Endodermal cell (in vitro differentiated cells): Measurements from ENCODE around the gene ITGA6. TPM values are rescaled to one million over a fixed set of nuclear protein-coding genes. Genes with fewer than 3 reads are reported as not detected.

Experiments used
- DNase-seq: peaks from one replicate; pipeline ENCODE4 v3.0.0-alpha.2; 2017
- H3K27ac ChIP-seq: 2 replicates; pipeline ENCODE4 v1.5.1; 2013; ENCODE audit warnings: mild to moderate bottlenecking, low read depth, low read length, moderate library complexity
- H3K27me3 ChIP-seq: 2 replicates; pipeline ENCODE4 v1.6.1; 2013; ENCODE audit warnings: mild to moderate bottlenecking, low read length, moderate library complexity; ENCODE audit not compliant: insufficient read depth, control insufficient read depth, poor library complexity, severe bottlenecking
- H3K36me3 ChIP-seq: 2 replicates; pipeline ENCODE4 v1.7.0; 2013; ENCODE audit warnings: mild to moderate bottlenecking, low read length, moderate library complexity; ENCODE audit not compliant: control insufficient read depth, insufficient read depth
- H3K4me1 ChIP-seq: one replicate; pipeline ENCODE4 v1.7.0; 2013; ENCODE audit warnings: low read length; ENCODE audit not compliant: control insufficient read depth, insufficient read depth
- H3K4me3 ChIP-seq: 2 replicates; pipeline ENCODE4 v1.5.1; 2013; ENCODE audit warnings: mild to moderate bottlenecking, low read length, moderate library complexity
- H3K9ac ChIP-seq: 2 replicates; pipeline ENCODE4 v1.6.1; 2013; ENCODE audit warnings: mild to moderate bottlenecking, low read length, moderate library complexity; ENCODE audit not compliant: poor library complexity, severe bottlenecking; ENCODE audit errors: extremely low read depth
- H3K9me3 ChIP-seq: 2 replicates; pipeline ENCODE4 v1.6.1; 2013; ENCODE audit warnings: mild to moderate bottlenecking, low read length, moderate library complexity; ENCODE audit not compliant: control insufficient read depth
- H3K27ac Mint-ChIP-seq: 2 replicates; pipeline ENCODE4 v1.8.0; 2020; ENCODE audit warnings: mixed read lengths
- H3K27me3 Mint-ChIP-seq: 2 replicates; pipeline ENCODE4 v1.8.0; 2021; ENCODE audit warnings: mild to moderate bottlenecking, mixed read lengths; ENCODE audit not compliant: insufficient read depth
- H3K36me3 Mint-ChIP-seq: 2 replicates; pipeline ENCODE4 v1.8.0; 2020; ENCODE audit warnings: low read depth, mixed read lengths
- H3K4me1 Mint-ChIP-seq: 2 replicates; pipeline ENCODE4 v1.8.0; 2020; ENCODE audit warnings: mixed read lengths
- H3K4me3 Mint-ChIP-seq: 2 replicates; pipeline ENCODE4 v1.8.0; 2020; ENCODE audit warnings: mild to moderate bottlenecking, moderate library complexity, mixed read lengths
- H3K9me3 Mint-ChIP-seq: 2 replicates; pipeline ENCODE4 v1.8.0; 2020; ENCODE audit warnings: mild to moderate bottlenecking, mixed read lengths
- CTCF ChIP-seq: fragments of 200-600 bp; sonication (generic); conservative IDR thresholded peaks from 2 replicates; pipeline ENCODE4 v1.5.0; 2021; ENCODE audit warnings: antibody characterized with exemption, mild to moderate bottlenecking
- WGBS, 2 experiments: methylation state at CpG; one replicate each; pipeline versions ENCODE4 v1.1.5 to v1.1.7; 2013; ENCODE audit warnings: missing lambda C conversion rate in 2 of 2, mixed read lengths in 1 of 2; ENCODE audit not compliant: insufficient coverage in 1 of 2, insufficient read length in 1 of 2; 5-methylcytosine and 5-hydroxymethylcytosine counted together
- total RNA-seq, 2 donors: library from RNA; stranded (reverse); fragmentation: NEBNext Ultra II Directional in 1 of 2; extraction: Animal tissue kit (Norgen Biotek cat#: 25700) in 1 of 2; gene quantifications; 2 replicates in 1 of 2; 3 replicates in 1 of 2; pipeline ENCODE4 v1.2.1, GENCODE V29; 2021

ITGA6 gene
- total RNA-seq, 2 donors from 2014 or later = 35.8 to 45.7 TPM

- no peaks in the 10 kb centered on the region for H3K27me3 ChIP-seq
- Mint-ChIP-seq H3K4me1 (peaks cover 30% of the 10 kb centered on the region), H3K4me3 (no peak overlapping the region), H3K36me3 (peaks cover 2% of the 10 kb centered on the region), H3K27ac (no peak overlapping the region), H3K9me3 (no peaks in the 10 kb centered on the region), H3K27me3 (peaks cover 30% of the 10 kb centered on the region)
- no peak overlapping the region for H3K4me3 ChIP-seq
- H3K9me3 ChIP-seq = no peaks in the 10 kb centered on the region
- no peak overlapping the region for H3K27ac ChIP-seq
- 93 to 94% methylated on average over 2 to 4 of the region's 5 CpGs for WGBS, 2 experiments
- no peak for TF ChIP-seq CTCF
- DNase-seq = no peak
- peaks cover 7% of the 10 kb centered on the region for H3K4me1 ChIP-seq
- no peak overlapping the region for H3K9ac ChIP-seq
- no peaks in the 10 kb centered on the region for H3K36me3 ChIP-seq
Observed at GRCh38 chr2:172451923-172452322, 24.5 kb downstream of the ITGA6 start.

GRCh38 chr2:172452845-172453244, 25.5 kb downstream of the ITGA6 start:
- TF ChIP-seq CTCF = no peak
- no peak for DNase-seq
- H3K27me3 Mint-ChIP-seq = peaks cover 32% of the 10 kb centered on the region
- Histone ChIP-seq H3K4me3 (no peak overlapping the region), H3K4me1 (peaks cover 7% of the 10 kb centered on the region), H3K27me3 (no peaks in the 10 kb centered on the region), H3K9me3 (no peaks in the 10 kb centered on the region), H3K9ac (no peak overlapping the region), H3K36me3 (no peaks in the 10 kb centered on the region), H3K27ac (no peak overlapping the region)
- H3K4me3 Mint-ChIP-seq = no peak overlapping the region
- peaks cover 30% of the 10 kb centered on the region for H3K4me1 Mint-ChIP-seq
- peaks cover 2% of the 10 kb centered on the region for H3K36me3 Mint-ChIP-seq
- WGBS, 2 experiments = 98 to 100% methylated on average over 1 to 2 of the region's 2 CpGs
- H3K27ac Mint-ChIP-seq = no peak overlapping the region
- no peaks in the 10 kb centered on the region for H3K9me3 Mint-ChIP-seq

- no peak for TF ChIP-seq CTCF
- Histone ChIP-seq H3K27ac (no peak overlapping the region), H3K36me3 (no peaks in the 10 kb centered on the region)
Observed at GRCh38 chr2:172454404-172455120, 27.2 kb downstream of the ITGA6 start.

More at GRCh38 chr2:172454404-172455120, 27.2 kb downstream of the ITGA6 start:
- 65 to 92% methylated on average over 2 to 6 of the region's 6 CpGs for WGBS, 2 experiments
- no peak for DNase-seq
- Mint-ChIP-seq H3K4me3 (no peak overlapping the region), H3K9me3 (no peaks in the 10 kb centered on the region), H3K4me1 (peaks cover 28% of the 10 kb centered on the region), H3K36me3 (peaks cover 2% of the 10 kb centered on the region), H3K27ac (no peak overlapping the region), H3K27me3 (peaks cover 46% of the 10 kb centered on the region)
- H3K9me3 ChIP-seq = no peaks in the 10 kb centered on the region
- no peak overlapping the region for H3K9ac ChIP-seq
- H3K4me3 ChIP-seq = no peak overlapping the region
- peaks cover 7% of the 10 kb centered on the region for H3K4me1 ChIP-seq
- no peaks in the 10 kb centered on the region for H3K27me3 ChIP-seq
